ENCODE results near the gene EIF3L. TPM values are rescaled to one million over a fixed set of nuclear protein-coding genes. Genes with fewer than 3 reads are reported as not detected.

Gene EIF3L
- total RNA-seq, 1 experiment from 2014 or later = 739 TPM

DNA sequence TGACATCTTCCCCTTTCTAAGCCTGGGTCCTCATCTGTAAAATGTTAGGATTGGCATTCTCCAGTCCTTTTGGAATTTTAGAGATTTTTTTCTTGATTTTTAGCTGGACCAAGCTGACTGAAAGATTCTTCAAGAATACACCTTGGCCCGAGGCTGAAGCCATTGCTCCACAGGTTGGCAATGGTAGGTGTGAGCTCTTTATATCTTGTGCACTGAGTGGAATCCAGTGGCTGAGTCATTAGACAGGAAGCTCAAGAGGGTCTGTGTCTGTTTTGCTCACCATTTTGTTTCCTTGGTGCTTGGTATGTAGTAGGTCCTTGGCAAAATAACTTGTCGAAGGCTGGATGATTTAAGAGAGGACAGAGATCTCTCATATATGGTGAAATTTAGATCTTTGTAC, 6.2 kb downstream of the EIF3L start:
- no peak overlapping the region for H2AK5ac ChIP-seq (ENCODE audit: insufficient read length, low read length)
- H3K14ac ChIP-seq (ENCODE audit: insufficient read depth, low read length) = no peak overlapping the region
- no peaks in the 10 kb centered on the region for H3K23me2 ChIP-seq (ENCODE audit: insufficient read length, low read depth, low read length, poor library complexity, severe bottlenecking)
- H3K4me1 Mint-ChIP-seq = peaks cover 4 to 5% of the 10 kb centered on the region in 2 experiments; a peak in 3 of 4 replicates
- no peaks in the 10 kb centered on the region for H3K9me3 ChIP-seq (ENCODE audit: control insufficient read depth, low read depth, low read length)
- H3K23ac ChIP-seq (ENCODE audit: insufficient read length, low read depth, low read length) = no peak overlapping the region
- peaks cover 15% of the 10 kb centered on the region for H3K79me1 ChIP-seq (ENCODE audit: insufficient read depth, low read depth, low read length, poor library complexity, severe bottlenecking)
- H2BK120ac ChIP-seq (ENCODE audit: low read depth, low read length, poor library complexity, severe bottlenecking) = no peak overlapping the region
- H3K27ac Mint-ChIP-seq = peak overlapping the region in 1 of 3 experiments; percentile 21; a peak in 1 of 7 replicates
- no peaks in the 10 kb centered on the region for H3K4me1 ChIP-seq (ENCODE audit: insufficient read depth, low read length)
- H4K20me1 ChIP-seq (ENCODE audit: control insufficient read depth, insufficient read depth, insufficient read length) = no peaks in the 10 kb centered on the region
- no peaks in the 10 kb centered on the region for H3K27me3 ChIP-seq (ENCODE audit: insufficient read depth, low read length)
- no CpG with 5 or more reads among the region's 2 CpGs for WGBS (ENCODE audit: extremely low coverage, insufficient read length, low lambda C conversion rate)
- H3K79me2 ChIP-seq (ENCODE audit: insufficient read depth, low read length) = peaks cover 2% of the 10 kb centered on the region; the same call in 1 of the 2 replicates
- no peak overlapping the region for H3K18ac ChIP-seq (ENCODE audit: insufficient read length, low read depth, low read length)
- no peak overlapping the region for H4K8ac ChIP-seq (replicated peaks; ENCODE audit: insufficient read length, low read depth, low read length)
- no peak overlapping the region for H3K4me3 Mint-ChIP-seq
- no peak overlapping the region for H3K56ac ChIP-seq (ENCODE audit: insufficient read length, low read depth, low read length)
- H2BK12ac ChIP-seq (ENCODE audit: insufficient read length, low read depth, low read length) = no peak overlapping the region
- DNase-seq = no peak
- no peak overlapping the region for H3T11ph ChIP-seq (ENCODE audit: low read length)
- H3K4ac ChIP-seq (ENCODE audit: low read depth, low read length) = no peak overlapping the region
- H3K27ac ChIP-seq (ENCODE audit: insufficient read length, low read depth, low read length) = no peak overlapping the region
- H4K5ac ChIP-seq (ENCODE audit: insufficient read length, low read depth, low read length) = no peak overlapping the region
- no peak overlapping the region for H3K9ac ChIP-seq (ENCODE audit: extremely low read depth, insufficient read length, low read length)
- no peak overlapping the region for H2BK20ac ChIP-seq (ENCODE audit: low read depth, low read length, poor library complexity, severe bottlenecking)
- H2BK15ac ChIP-seq (ENCODE audit: low read depth, low read length) = no peak overlapping the region
- TF ChIP-seq, protein P1, sequence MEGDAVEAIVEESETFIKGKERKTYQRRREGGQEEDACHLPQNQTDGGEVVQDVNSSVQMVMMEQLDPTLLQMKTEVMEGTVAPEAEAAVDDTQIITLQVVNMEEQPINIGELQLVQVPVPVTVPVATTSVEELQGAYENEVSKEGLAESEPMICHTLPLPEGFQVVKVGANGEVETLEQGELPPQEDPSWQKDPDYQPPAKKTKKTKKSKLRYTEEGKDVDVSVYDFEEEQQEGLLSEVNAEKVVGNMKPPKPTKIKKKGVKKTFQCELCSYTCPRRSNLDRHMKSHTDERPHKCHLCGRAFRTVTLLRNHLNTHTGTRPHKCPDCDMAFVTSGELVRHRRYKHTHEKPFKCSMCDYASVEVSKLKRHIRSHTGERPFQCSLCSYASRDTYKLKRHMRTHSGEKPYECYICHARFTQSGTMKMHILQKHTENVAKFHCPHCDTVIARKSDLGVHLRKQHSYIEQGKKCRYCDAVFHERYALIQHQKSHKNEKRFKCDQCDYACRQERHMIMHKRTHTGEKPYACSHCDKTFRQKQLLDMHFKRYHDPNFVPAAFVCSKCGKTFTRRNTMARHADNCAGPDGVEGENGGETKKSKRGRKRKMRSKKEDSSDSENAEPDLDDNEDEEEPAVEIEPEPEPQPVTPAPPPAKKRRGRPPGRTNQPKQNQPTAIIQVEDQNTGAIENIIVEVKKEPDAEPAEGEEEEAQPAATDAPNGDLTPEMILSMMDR (conservative IDR thresholded peaks at IDR 0.05) = no peak
- H3K9me3 Mint-ChIP-seq = no peaks in the 10 kb centered on the region
- no peak overlapping the region for H2BK5ac ChIP-seq (ENCODE audit: insufficient read length, low read length)
- no peak overlapping the region for H2AFZ ChIP-seq (ENCODE audit: low read length)
- H3K4me2 ChIP-seq (ENCODE audit: insufficient read depth, insufficient read length, low read length) = no peak overlapping the region
- H3K27me3 Mint-ChIP-seq (ENCODE audit: low read depth) = no peaks in the 10 kb centered on the region; the same call in 1 of the 2 replicates
- H4K91ac ChIP-seq (ENCODE audit: insufficient read length, low read depth, low read length) = no peak overlapping the region
- peaks cover 63 to 90% (median 83%) of the 10 kb centered on the region in 3 experiments for H3K36me3 Mint-ChIP-seq (ENCODE audit: insufficient read depth in 1 of 3, low read depth in 3 of 3)

Data from H9 (cell line).